GM12864 (cell line): ENCODE measurements around the gene BPIFA1.

Experiments used
- DNase-seq: peaks from one replicate; pipeline ENCODE4 v3.0.0-alpha.2; 2011; ENCODE audit warnings: low read depth
- H3K4me3 ChIP-seq: 2 replicates; pipeline ENCODE4 v1.5.1; 2011; ENCODE audit warnings: mild to moderate bottlenecking, low read depth, low read length, control low read depth
- TF ChIP-seq, protein P1 (sequence below): IDR thresholded peaks from 2 replicates; pipeline ENCODE4 v1.5.1; 2011; ENCODE audit warnings: low read depth, mild to moderate bottlenecking, moderate library complexity, low read length, control low read depth, inconsistent platforms; ENCODE audit errors: missing control alignments

BPIFA1 gene

DNA sequence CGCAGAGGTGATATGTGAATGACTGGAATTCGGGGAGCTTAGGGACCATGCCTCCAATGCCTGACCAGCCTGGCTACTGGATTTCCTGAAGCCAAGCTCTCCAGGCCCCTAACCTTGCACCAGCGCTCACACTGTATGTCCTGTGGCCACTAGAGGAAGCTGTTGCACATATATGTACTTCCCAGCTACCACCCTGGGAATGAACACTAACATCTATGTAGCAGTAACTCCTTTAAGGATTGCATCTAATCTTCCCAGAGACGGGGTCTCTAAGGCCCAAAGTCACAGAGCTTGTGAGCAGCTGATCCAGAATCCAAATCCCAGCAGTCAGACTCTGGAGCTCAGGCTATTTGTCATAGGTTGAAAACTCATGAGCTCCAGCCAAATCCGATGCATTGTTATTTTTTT lies 26.9 kb downstream of the BPIFA1 start:
- no peak overlapping the region for H3K4me3 ChIP-seq
- no peak for DNase-seq
- TF ChIP-seq, protein P1, sequence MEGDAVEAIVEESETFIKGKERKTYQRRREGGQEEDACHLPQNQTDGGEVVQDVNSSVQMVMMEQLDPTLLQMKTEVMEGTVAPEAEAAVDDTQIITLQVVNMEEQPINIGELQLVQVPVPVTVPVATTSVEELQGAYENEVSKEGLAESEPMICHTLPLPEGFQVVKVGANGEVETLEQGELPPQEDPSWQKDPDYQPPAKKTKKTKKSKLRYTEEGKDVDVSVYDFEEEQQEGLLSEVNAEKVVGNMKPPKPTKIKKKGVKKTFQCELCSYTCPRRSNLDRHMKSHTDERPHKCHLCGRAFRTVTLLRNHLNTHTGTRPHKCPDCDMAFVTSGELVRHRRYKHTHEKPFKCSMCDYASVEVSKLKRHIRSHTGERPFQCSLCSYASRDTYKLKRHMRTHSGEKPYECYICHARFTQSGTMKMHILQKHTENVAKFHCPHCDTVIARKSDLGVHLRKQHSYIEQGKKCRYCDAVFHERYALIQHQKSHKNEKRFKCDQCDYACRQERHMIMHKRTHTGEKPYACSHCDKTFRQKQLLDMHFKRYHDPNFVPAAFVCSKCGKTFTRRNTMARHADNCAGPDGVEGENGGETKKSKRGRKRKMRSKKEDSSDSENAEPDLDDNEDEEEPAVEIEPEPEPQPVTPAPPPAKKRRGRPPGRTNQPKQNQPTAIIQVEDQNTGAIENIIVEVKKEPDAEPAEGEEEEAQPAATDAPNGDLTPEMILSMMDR: peak; percentile 58

DNA sequence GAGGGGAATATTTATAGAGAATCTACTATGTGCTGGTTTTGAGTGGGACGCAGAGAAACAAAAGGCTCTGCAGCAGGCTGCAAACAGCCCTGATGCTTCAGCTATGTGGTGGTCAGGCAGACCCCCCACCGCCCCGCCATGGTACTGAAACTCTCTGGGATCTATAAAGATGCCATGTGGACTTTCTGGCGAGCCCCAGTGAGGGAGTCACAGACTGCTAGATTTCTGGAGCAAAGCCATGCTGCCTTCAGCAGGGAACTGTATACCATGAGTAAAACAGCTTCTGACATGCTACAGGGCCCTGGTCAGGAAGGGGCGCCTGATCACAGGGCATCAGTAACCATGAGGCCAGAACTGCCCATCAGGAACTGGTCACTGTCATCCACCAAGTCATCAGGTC lies 28.0 kb downstream of the BPIFA1 start:
- TF ChIP-seq, protein P1: no peak
- DNase-seq: no peak
- H3K4me3 ChIP-seq: no peak overlapping the region

DNA sequence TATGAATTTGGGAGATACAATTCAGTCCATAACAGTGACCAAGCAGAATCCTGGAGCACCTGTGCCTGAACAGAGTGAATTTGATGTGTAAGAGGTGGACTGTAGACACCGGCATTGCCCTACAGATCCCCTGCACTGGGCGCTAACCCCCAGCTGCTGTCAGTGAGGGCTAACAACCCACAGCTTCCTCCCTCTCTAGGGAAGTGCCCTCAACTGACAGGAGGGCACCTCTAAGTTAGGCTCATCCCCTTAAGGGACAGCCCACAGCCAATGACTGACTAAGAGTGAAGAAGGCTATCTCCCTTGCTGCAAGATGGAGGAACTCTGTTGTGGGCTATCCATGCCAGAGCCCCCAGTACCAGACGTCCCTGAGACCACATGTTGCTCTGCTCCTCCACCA lies 31.9 kb downstream of the BPIFA1 start:
- TF ChIP-seq, protein P1: no peak
- H3K4me3 ChIP-seq: no peak overlapping the region
- no peak for DNase-seq

DNA sequence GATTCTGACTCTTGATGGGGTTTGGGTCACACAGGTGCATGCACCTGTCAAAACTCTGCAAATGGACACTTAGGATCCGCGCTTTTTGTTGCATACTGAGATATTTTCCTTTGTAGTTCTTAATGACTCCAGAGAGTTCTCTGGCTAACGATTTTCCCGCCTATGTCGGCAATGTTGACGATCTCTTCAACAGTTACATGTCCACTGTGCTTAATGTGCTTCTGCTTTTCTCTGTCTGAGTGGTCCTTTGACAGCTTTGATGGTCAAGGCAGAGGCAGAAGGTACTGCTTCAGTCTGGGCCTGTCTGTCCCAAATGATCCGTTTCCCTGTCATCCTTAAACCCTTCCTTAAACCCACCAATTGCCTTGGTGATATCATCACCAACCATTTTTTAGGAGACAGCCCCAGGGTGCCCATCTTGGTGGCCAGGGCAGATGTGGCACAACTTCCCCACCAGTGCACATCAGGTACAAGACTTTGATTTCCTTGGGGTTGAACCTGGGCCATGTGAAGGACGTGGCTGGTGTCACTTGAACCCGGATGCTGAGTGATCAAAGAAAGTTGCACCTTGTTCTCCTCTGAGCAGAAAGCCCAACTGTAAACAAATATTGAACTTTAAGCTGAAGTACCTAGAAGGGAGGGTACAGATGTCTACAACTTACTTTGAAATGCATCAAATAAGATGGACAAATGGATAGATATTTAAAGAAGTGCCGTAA lies 36.5 kb downstream of the BPIFA1 start:
- TF ChIP-seq, protein P1: no peak
- no peak for DNase-seq
- no peak overlapping the region for H3K4me3 ChIP-seq

DNA sequence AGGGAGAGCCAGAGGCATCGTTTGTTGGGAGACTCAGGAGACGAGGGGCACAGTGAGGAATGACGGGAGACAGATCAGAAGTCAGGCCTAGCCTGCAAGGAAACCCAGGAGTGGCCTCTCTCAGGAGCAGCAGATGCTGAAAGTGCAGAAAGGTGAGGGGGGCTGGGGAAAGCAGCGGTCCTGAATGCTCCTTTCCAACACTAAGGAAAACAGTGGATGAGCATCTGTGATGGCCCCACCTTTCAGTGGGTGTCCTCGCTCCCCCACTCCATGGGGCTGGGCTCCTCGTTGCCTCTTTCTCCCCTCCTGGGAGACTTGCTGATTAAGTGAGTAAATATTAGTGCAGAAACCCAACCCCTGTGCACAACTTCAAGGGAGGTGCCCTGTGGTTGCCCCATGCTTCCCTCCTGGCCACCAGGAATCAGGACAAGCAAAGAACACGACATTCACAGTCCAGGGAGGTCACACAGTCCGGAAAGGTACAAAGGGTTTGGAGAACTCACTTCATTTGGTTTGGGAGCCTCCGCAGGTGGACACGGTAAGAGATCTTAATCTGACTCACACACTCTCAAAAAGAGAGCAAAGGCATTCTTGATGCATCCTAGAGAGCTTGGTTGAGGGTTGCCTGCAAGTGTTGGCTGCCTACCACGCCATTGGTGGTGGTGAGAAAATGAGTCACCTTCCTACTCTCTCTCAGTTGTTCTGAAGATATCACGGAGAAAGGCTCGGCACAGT lies 37.5 kb downstream of the BPIFA1 start:
- TF ChIP-seq, protein P1: no peak
- H3K4me3 ChIP-seq: no peak overlapping the region
- DNase-seq: no peak

DNA sequence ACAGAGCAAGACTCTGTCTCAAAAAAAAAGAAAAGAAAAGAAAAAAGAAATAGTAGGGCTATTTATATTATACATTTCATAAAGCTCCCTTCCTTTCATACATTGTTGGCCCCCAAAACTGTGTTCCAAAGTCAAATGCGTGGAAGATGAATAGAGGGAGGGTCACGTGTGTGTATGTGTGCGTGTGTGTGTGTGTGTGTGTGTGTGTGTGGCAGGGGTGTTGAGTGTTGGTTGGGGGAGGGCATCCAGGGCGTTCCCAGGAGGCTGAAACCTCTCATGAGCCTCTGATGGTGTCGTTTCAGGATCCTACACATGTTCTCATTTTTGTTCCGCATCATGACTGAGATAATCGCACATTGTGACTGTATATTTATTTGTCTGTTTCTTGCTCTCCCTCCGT lies 39.4 kb downstream of the BPIFA1 start:
- DNase-seq: no peak
- TF ChIP-seq, protein P1: no peak
- H3K4me3 ChIP-seq: no peak overlapping the region
